Left kidney (tissue), 2 donors: ENCODE data around the gene PID1. TPM values are rescaled to one million over a fixed set of nuclear protein-coding genes. Genes with fewer than 3 reads are reported as not detected.
A peak's percentile ranks its signal among the peaks of the same experiment; 100 is the strongest.
"Not testable (repeated sequence)": the region's sequence is repeated elsewhere in the genome, so short reads cannot be mapped to it uniquely, and the experiment has no call there.

ENCODE experiments used
- DNase-seq: peaks from one replicate; pipeline ENCODE4 v3.0.0-alpha.2; 2013
- polyA plus RNA-seq: library from polyadenylated mRNA; unstranded; fragments of 120-200 nt; gene quantifications from one replicate; pipeline ENCODE4 v1.2.1, GENCODE V29; 2013; ENCODE audit not compliant: insufficient read length

PID1 gene
- polyA plus RNA-seq, 1 donor: 5.4 TPM

GRCh38 chr2:229218329-229218921 lies 52.7 kb downstream of the PID1 start:
- DNase-seq: no peak

DNA sequence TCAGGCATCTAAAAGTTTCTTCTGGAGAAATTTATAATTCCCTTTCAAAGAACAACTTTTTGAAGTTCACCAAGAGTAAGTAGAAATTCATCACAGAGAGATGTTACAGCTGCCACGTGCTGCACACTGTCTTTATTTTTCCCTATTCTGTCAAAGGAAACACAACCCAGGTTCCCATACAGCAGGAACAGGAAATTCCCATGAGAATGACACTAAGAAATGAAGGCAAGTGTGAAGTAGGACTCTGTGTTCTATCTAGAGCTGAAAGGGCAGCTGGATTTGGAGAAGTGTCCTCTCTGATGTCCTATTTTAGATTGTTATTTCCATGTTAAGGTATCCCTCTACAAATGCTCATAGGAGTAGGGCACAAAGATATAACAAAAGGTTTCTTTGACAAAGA lies 58.8 kb downstream of the PID1 start:
- DNase-seq: no peak

DNA sequence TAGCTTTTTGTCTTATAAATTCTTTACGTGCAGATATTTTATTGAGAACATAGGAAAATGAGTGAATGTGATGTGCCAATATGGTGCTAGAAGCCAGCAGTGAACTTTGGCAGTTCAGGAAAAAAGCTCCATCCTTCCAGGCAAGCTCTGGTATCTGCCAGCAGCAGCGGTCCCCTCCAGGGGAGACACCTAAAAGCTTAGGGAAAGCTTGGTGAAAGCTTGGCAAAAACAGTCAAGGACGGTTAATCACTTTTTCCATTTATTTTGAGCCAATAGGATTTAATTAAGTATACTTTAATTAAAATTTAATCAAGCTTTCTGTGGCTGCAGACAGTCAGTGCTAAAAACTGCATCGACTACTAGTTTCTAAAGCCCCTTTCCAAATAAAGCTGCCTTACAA lies 60.4 kb downstream of the PID1 start:
- DNase-seq: no peak

GRCh38 chr2:229206548-229206947 lies 64.5 kb downstream of the PID1 start:
- no peak for DNase-seq

- DNase-seq: no peak
Measured at GRCh38 chr2:229205704-229206103, 65.4 kb downstream of the PID1 start.

- DNase-seq: no peak
Measured at GRCh38 chr2:229202646-229203045, 68.4 kb downstream of the PID1 start.

DNA sequence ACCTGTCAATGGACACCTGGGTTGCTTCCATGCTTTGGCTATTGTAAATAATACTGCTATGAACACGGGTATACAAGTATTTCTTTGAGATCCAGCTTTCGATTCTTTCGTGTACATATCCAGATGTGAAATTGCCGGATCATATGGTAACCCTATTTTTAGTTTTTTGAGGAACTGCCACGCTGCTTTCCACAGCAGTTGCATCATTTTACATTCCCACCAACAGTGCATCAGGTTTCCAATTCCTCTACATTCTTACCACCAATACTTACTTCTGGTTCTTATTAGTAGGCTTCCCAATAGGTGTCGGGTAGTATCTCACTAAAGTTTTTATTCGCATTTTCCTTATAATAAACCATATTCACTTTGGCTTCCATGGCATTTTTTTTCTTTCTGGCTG lies 69.6 kb downstream of the PID1 start:
- DNase-seq: no peak

- DNase-seq: no peak
Measured at GRCh38 chr2:229199267-229199666, 71.8 kb downstream of the PID1 start.

DNA sequence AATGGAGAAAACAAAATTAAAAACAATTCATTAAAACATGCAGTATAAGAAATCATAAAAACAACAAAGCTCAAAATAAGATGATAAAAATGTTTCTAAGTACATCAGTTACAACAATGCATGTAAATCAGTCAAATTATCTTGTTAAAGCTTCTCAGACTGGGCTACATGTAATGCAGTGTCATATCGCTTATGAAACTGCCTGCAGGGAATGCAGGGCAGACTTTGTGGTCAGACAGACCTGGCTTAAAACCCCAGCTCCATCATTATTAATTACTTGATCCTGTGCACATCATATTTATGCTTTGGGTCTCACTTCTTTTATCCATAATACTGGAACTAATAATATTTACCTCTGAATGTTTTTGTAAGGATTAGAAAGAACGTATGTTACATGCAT lies 74.6 kb downstream of the PID1 start:
- no peak for DNase-seq

DNA sequence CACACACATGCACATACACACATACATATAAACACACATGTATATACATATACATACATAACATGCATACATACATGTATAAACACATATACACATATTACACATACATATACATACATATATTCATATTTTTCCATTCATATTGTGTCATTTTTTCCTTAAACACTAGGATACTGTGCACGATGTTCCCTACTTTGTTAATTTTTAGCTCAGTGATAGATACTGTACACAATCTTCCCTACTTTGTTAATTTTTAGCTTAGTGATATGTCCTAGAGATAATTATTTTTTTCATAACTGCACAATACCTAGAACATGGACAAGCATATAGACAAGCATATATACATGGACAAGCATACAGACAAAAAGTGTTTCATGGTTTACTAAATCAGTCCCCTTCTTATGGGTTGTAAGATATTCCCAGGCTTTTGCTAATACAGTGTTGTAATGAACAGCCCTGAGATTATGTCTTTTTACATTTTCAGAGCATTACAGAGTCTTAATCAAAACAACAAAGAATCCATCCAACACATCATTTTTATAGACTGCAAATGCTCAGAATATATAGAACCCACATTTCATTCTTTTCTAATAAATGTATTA lies 75.6 kb downstream of the PID1 start:
- DNase-seq: no peak

DNA sequence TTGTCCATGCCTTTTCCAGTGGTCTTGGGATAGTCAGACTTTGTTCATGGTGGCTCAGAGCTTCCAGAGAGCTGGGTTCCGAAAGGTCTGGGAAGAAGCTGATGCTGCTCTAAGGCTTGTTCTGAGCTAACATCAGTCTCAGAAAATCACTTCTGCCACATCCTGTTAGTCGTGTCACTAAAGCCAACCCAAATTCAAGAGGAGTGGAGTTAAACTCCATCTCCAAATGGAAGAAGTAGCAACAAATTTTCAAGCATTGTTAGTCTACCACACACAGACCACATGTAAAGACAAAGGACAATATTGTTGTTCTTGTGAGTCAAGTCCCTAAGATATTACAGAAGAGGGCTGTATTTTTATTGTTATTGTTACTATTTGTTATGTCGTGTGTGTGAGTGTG lies 77.8 kb downstream of the PID1 start:
- no peak for DNase-seq

DNA sequence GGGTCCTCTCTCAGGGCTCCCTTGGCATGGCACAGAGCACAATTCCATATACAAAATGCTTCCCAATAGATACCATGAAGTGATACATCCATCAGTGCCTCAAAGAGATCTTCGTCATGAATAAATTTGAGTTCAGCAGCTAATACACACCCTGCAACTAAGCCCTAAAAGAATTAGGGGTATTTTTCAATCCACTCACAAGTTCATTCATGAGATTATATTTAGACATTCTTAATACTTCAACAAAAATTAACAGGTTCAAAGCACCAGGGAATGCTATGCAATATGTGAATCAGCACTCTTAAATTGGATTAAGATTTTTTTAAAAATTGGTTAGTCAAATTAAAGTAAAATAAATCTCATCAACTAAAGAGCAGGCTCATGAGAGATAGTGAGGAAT lies 79.7 kb downstream of the PID1 start:
- DNase-seq: no peak

GRCh38 chr2:229187123-229187522 lies 84.0 kb downstream of the PID1 start:
- not testable (repeated sequence) for DNase-seq

DNA sequence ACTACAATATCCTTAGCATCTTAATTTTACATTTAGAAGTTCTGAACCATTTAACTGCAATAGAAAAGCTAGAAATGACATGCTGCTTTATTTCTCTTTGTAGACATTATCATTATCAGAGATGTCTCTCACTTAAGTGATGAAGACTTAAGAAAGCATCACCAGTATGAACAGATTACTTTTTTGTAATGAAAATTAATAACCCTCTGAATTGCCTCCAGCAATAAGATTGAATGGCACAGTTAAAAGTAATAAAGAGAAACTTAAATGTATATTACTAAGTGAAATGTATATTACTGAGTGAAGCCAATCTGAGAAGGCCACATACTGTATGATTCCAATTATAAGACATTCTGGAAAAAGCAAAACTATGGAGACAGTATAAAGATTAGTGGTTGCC lies 89.4 kb downstream of the PID1 start:
- no peak for DNase-seq

- DNase-seq: no peak
Measured at GRCh38 chr2:229180658-229181057, 90.4 kb downstream of the PID1 start.

DNA sequence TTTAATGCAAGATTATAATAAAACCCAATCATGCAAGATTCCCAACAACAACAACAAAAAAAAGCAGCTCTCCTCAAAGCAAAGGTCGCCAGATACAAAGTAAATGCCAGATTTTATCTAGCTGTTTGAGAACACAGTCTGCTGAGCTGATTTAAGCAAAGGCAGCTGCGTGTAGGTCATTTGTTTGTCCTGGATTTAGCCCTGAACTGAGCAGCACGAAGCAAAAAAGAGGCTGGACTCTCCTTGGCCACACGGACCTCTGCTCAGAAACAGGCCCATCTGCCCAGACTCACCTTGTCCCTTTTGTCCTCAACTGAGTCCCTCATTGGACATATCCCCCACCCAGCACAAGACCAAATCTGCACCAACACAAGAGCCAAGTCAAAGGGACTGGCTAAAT lies 91.5 kb downstream of the PID1 start:
- no peak for DNase-seq

GRCh38 chr2:229178706-229179105 lies 92.4 kb downstream of the PID1 start:
- no peak for DNase-seq

DNA sequence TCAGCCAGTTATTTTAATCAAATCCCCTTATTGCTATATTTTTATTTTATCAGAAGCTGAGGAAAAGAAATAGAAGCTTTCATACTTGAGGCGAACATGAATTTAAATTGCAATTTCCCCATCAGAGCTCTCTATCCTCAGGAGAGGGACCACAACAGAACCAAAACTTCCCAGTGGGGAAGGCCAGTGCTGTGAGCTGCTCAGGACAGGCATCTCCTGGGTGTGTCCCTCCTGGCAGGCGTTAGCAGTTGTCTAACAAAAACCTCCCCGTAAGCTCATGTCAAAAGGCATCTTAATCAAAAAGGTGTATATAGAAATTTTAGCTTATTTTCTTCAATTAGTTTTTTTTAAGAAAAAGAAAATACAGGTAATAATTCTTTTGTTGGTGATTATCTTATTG lies 93.0 kb downstream of the PID1 start:
- no peak for DNase-seq

DNA sequence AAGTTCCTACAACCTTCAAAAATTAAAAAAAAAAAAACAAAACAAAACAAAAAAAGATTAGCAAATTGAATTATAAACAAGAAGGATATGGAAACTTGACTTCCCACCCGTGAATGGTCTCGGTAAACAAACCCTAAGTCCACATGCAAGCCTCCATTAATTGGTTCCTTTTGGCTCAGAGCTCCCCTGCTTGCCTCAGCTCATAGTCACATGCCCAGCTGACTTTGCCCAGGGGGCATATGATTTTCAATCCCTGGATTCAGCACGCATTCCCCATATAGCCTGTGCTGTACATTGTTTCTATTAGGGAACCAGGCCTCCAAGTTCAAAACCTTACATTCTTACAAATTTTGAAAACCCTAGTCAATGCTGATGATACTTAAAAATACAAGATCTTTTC lies 95.0 kb downstream of the PID1 start:
- no peak for DNase-seq

GRCh38 chr2:229175497-229175863 lies 95.6 kb downstream of the PID1 start:
- DNase-seq: no peak

- DNase-seq: peak; percentile 10
Measured at GRCh38 chr2:229174794-229175496, 96.1 kb downstream of the PID1 start.

- DNase-seq: no peak
Measured at GRCh38 chr2:229173825-229174359, 97.2 kb downstream of the PID1 start.

DNA sequence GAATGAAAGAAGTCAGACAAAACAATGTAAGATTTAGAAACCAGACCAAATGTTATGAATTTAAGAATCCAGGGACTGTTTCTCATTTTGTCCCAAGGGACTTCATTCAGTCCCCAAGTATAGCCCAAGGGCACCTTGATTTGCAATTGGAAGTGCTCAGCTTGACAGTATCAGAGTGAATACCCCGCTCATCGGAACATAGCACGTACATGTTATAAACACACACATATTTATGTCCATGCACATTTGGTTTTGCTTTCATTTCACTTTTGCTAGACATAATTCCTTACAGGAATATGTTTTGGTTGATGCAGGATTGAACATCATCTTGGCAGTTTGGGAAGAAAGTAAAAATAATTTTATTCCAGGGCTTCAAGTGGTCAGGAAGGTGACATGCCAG lies 100.2 kb downstream of the PID1 start:
- no peak for DNase-seq

GRCh38 chr2:229170171-229170570 lies 100.9 kb downstream of the PID1 start:
- no peak for DNase-seq
